HEK293 (cell line): ENCODE measurements around the gene ZNF625.
A peak's percentile ranks its signal among the peaks of the same experiment; 100 is the strongest.

ENCODE experiments used
- EGR2 ChIP-seq: fragments of 450-650 bp; formaldehyde crosslinking; IDR thresholded peaks from 2 replicates; pipeline ENCODE4 v1.5.1; 2016; ENCODE audit warnings: low read depth, missing biosample characterization, missing genetic modification characterization
- GLI2 ChIP-seq: fragments of 450-650 bp; formaldehyde crosslinking; IDR thresholded peaks from 2 replicates; pipeline ENCODE4; 2017; ENCODE audit warnings: missing biosample characterization, missing genetic modification characterization, low read depth, borderline replicate concordance
- GLI4 ChIP-seq: fragments of 450-650 bp; formaldehyde crosslinking; IDR thresholded peaks from 2 replicates; pipeline ENCODE4 v1.5.1; 2016; ENCODE audit warnings: missing biosample characterization, missing genetic modification characterization
- OVOL3 ChIP-seq: fragments of 450-650 bp; formaldehyde crosslinking; IDR thresholded peaks from 2 replicates; pipeline ENCODE4 v1.5.1; 2016; ENCODE audit warnings: missing biosample characterization, missing genetic modification characterization
- RBAK ChIP-seq: fragments of 450-650 bp; formaldehyde crosslinking; IDR thresholded peaks from 2 replicates; pipeline ENCODE4 v1.5.1; 2016; ENCODE audit warnings: missing biosample characterization, missing genetic modification characterization
- TCF7L2 ChIP-seq: IDR thresholded peaks from 2 replicates; pipeline ENCODE4 v1.6.1; 2011; ENCODE audit warnings: low read depth, mild to moderate bottlenecking, inconsistent platforms, low read length, moderate library complexity, borderline replicate concordance
- WT1 ChIP-seq: fragments of 450-650 bp; formaldehyde crosslinking; IDR thresholded peaks from 2 replicates; pipeline ENCODE4 v1.5.1; 2016; ENCODE audit warnings: missing biosample characterization, missing genetic modification characterization
- YY2 ChIP-seq: fragments of 450-650 bp; formaldehyde crosslinking; IDR thresholded peaks from 2 replicates; pipeline ENCODE4 v1.5.1; 2016; ENCODE audit warnings: missing biosample characterization, missing genetic modification characterization
- ZEB2 ChIP-seq: fragments of 450-650 bp; formaldehyde crosslinking; IDR thresholded peaks from 2 replicates; pipeline ENCODE4 v1.5.1; 2016; ENCODE audit warnings: missing biosample characterization, missing genetic modification characterization
- ZNF202 ChIP-seq: fragments of 450-650 bp; formaldehyde crosslinking; IDR thresholded peaks from 2 replicates; pipeline ENCODE4 v1.5.1; 2016; ENCODE audit warnings: missing biosample characterization, missing genetic modification characterization, borderline replicate concordance
- ZNF223 ChIP-seq: fragments of 450-650 bp; formaldehyde crosslinking; IDR thresholded peaks from 2 replicates; pipeline ENCODE4 v1.5.1; 2016; ENCODE audit warnings: missing biosample characterization, missing genetic modification characterization
- ZNF416 ChIP-seq: fragments of 450-650 bp; formaldehyde crosslinking; IDR thresholded peaks from 2 replicates; pipeline ENCODE4 v1.5.1; 2016; ENCODE audit warnings: missing biosample characterization, missing genetic modification characterization
- ZNF473 ChIP-seq: fragments of 450-650 bp; formaldehyde crosslinking; IDR thresholded peaks from 2 replicates; pipeline ENCODE4 v1.5.1; 2017; ENCODE audit warnings: missing biosample characterization, missing genetic modification characterization
- ZNF521 ChIP-seq: fragments of 450-650 bp; formaldehyde crosslinking; IDR thresholded peaks from 2 replicates; pipeline ENCODE4 v1.5.1; 2017; ENCODE audit warnings: missing biosample characterization, mild to moderate bottlenecking, missing genetic modification characterization
- ZNF530 ChIP-seq: fragments of 450-650 bp; formaldehyde crosslinking; IDR thresholded peaks from 2 replicates; pipeline ENCODE4 v1.5.1; 2016; ENCODE audit warnings: low read depth, missing biosample characterization, missing genetic modification characterization
- ZNF548 ChIP-seq: fragments of 450-650 bp; formaldehyde crosslinking; IDR thresholded peaks from 2 replicates; pipeline ENCODE4 v1.5.1; 2016; ENCODE audit warnings: missing biosample characterization, missing genetic modification characterization
- ZNF549 ChIP-seq: fragments of 450-650 bp; IDR thresholded peaks from 2 replicates; pipeline ENCODE4 v1.5.1; 2018; ENCODE audit warnings: missing biosample characterization, missing genetic modification characterization, mild to moderate bottlenecking, inconsistent platforms, moderate library complexity
- ZNF561 ChIP-seq: fragments of 450-650 bp; IDR thresholded peaks from 2 replicates; pipeline ENCODE4 v1.5.1; 2018; ENCODE audit warnings: missing biosample characterization, missing genetic modification characterization, borderline replicate concordance
- ZNF677 ChIP-seq: fragments of 450-650 bp; IDR thresholded peaks from 2 replicates; pipeline ENCODE4 v1.5.0; 2018; ENCODE audit warnings: missing biosample characterization, mild to moderate bottlenecking, missing genetic modification characterization, moderate library complexity
- TF ChIP-seq, protein P1 (sequence below): fragments of 450-650 bp; formaldehyde crosslinking; IDR thresholded peaks from 2 replicates; pipeline ENCODE4 v1.5.1; 2016; ENCODE audit warnings: missing biosample characterization, missing genetic modification characterization
- TF ChIP-seq, protein P2 (sequence below): fragments of 450-650 bp; formaldehyde crosslinking; conservative IDR thresholded peaks from 2 replicates; pipeline ENCODE4 v1.5.1; 2016; ENCODE audit warnings: low read depth, missing biosample characterization, missing genetic modification characterization
- TF ChIP-seq, protein P3 (sequence below): fragments of 450-650 bp; formaldehyde crosslinking; IDR thresholded peaks from 2 replicates; pipeline ENCODE4 v1.5.1; 2016; ENCODE audit warnings: missing biosample characterization, missing genetic modification characterization, low read depth
- TF ChIP-seq, protein P4 (sequence below): fragments of 450-650 bp; IDR thresholded peaks from 2 replicates; pipeline ENCODE4 v1.5.1; 2018; ENCODE audit warnings: missing biosample characterization, mild to moderate bottlenecking, missing genetic modification characterization
- TF ChIP-seq, protein P5 (sequence below): fragments of 450-650 bp; formaldehyde crosslinking; IDR thresholded peaks from 2 replicates; pipeline ENCODE4 v1.5.1; 2016; ENCODE audit warnings: missing biosample characterization, missing genetic modification characterization
- TF ChIP-seq, protein P6 (sequence below): fragments of 450-650 bp; formaldehyde crosslinking; IDR thresholded peaks from 2 replicates; pipeline ENCODE4 v1.5.1; 2016; ENCODE audit warnings: missing biosample characterization, missing genetic modification characterization

Gene ZNF625

DNA sequence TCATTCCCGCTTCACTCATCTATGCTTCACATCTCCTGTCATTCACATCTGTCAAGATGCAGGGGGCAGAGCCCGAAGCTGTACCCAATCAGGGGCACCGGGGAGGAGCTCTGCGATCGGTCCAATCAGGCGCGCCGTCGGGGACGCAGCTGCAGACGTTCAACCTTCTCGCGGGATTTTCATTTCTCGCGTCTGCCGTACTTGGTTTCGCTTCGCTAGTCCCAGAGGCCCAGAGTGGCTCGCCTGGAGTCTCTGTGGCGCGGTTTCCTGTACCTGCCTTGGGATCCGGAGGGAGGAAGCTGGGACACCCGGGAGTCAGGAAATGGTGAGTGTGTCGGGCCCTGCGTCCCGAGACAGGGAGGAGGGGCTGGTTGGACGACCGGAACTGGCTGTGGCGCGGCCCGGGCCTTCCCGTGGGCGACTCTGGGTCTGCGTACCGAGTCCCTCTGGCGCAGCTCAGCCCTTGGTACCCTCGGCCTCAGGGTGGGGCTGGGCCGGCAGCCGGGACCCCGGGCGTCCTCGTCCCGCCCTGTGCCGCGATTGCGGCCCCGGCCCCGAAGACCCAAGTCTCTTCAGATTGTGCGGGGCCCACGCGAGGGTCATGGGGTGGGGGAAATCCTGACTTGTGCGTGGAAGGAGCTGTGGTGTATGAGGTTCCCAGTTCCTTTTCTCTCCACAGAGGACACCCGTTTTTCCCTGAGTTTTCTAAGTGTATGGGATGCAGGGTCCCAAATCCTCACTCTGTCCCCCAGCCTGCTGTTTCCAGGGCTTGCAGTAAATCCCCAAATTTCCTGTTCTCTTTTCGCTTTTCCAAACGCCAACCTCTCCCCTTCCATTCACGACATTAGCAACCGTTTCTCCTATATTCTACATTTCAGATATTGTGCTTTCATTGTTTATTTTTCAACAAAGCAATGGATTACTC lies 6.6 kb upstream of the ZNF625 start, which contains the start of gene ZNF136 (continued):
- TF ChIP-seq, protein P1, sequence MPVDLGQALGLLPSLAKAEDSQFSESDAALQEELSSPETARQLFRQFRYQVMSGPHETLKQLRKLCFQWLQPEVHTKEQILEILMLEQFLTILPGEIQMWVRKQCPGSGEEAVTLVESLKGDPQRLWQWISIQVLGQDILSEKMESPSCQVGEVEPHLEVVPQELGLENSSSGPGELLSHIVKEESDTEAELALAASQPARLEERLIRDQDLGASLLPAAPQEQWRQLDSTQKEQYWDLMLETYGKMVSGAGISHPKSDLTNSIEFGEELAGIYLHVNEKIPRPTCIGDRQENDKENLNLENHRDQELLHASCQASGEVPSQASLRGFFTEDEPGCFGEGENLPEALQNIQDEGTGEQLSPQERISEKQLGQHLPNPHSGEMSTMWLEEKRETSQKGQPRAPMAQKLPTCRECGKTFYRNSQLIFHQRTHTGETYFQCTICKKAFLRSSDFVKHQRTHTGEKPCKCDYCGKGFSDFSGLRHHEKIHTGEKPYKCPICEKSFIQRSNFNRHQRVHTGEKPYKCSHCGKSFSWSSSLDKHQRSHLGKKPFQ, result no peak
- TF ChIP-seq ZNF548 (tag by site-specific recombination) (no peak), GLI2 (tag by site-specific recombination) (no peak), ZNF549 (tag by site-specific recombination) (no peak), TCF7L2 (no peak), ZNF677 (tag by site-specific recombination) (no peak), OVOL3 (0 out of 2 replicates have a peak, but pooled peaks have one; percentile 25), ZNF416 (tag by site-specific recombination) (no peak), ZNF521 (tag by site-specific recombination) (no peak), WT1 (tag by site-specific recombination) (no peak), ZNF223 (tag by site-specific recombination) (no peak), ZNF473 (no peak), GLI4 (0 out of 2 replicates have a peak, but pooled peaks have one; percentile 34), ZNF561 (tag by site-specific recombination) (peak; percentile 79; the same call in 1 of the 2 replicates), ZNF530 (tag by site-specific recombination) (no peak), YY2 (tag by site-specific recombination) (no peak), ZEB2 (tag by site-specific recombination) (no peak), RBAK (tag by site-specific recombination) (no peak), EGR2 (0 out of 2 replicates have a peak, but pooled peaks have one; percentile 29), ZNF202 (tag by site-specific recombination) (no peak)
- TF ChIP-seq, protein P2, sequence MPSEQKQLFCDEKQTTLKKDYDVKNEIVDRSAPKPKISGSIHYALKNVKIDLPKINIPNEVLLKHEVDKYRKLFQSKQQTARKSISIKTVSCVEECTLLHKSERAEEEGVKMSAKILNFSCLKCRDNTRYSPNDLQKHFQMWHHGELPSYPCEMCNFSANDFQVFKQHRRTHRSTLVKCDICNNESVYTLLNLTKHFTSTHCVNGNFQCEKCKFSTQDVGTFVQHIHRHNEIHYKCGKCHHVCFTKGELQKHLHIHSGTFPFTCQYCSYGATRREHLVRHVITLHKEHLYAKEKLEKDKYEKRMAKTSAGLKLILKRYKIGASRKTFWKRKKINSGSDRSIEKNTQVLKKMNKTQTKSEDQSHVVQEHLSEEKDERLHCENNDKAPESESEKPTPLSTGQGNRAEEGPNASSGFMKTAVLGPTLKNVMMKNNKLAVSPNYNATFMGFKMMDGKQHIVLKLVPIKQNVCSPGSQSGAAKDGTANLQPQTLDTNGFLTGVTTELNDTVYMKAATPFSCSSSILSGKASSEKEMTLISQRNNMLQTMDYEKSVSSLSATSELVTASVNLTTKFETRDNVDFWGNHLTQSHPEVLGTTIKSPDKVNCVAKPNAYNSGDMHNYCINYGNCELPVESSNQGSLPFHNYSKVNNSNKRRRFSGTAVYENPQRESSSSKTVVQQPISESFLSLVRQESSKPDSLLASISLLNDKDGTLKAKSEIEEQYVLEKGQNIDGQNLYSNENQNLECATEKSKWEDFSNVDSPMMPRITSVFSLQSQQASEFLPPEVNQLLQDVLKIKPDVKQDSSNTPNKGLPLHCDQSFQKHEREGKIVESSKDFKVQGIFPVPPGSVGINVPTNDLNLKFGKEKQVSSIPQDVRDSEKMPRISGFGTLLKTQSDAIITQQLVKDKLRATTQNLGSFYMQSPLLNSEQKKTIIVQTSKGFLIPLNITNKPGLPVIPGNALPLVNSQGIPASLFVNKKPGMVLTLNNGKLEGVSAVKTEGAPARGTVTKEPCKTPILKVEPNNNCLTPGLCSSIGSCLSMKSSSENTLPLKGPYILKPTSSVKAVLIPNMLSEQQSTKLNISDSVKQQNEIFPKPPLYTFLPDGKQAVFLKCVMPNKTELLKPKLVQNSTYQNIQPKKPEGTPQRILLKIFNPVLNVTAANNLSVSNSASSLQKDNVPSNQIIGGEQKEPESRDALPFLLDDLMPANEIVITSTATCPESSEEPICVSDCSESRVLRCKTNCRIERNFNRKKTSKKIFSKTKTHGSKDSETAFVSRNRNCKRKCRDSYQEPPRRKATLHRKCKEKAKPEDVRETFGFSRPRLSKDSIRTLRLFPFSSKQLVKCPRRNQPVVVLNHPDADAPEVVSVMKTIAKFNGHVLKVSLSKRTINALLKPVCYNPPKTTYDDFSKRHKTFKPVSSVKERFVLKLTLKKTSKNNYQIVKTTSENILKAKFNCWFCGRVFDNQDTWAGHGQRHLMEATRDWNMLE (tag by site-specific recombination), result no peak; the same call in none of the 2 replicates
- TF ChIP-seq, protein P3, sequence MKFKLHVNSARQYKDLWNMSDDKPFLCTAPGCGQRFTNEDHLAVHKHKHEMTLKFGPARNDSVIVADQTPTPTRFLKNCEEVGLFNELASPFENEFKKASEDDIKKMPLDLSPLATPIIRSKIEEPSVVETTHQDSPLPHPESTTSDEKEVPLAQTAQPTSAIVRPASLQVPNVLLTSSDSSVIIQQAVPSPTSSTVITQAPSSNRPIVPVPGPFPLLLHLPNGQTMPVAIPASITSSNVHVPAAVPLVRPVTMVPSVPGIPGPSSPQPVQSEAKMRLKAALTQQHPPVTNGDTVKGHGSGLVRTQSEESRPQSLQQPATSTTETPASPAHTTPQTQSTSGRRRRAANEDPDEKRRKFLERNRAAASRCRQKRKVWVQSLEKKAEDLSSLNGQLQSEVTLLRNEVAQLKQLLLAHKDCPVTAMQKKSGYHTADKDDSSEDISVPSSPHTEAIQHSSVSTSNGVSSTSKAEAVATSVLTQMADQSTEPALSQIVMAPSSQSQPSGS, result no peak
- TF ChIP-seq, protein P4, sequence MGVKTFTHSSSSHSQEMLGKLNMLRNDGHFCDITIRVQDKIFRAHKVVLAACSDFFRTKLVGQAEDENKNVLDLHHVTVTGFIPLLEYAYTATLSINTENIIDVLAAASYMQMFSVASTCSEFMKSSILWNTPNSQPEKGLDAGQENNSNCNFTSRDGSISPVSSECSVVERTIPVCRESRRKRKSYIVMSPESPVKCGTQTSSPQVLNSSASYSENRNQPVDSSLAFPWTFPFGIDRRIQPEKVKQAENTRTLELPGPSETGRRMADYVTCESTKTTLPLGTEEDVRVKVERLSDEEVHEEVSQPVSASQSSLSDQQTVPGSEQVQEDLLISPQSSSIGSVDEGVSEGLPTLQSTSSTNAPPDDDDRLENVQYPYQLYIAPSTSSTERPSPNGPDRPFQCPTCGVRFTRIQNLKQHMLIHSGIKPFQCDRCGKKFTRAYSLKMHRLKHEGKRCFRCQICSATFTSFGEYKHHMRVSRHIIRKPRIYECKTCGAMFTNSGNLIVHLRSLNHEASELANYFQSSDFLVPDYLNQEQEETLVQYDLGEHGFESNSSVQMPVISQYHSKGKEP (tag by site-specific recombination), result no peak
- TF ChIP-seq, protein P5, sequence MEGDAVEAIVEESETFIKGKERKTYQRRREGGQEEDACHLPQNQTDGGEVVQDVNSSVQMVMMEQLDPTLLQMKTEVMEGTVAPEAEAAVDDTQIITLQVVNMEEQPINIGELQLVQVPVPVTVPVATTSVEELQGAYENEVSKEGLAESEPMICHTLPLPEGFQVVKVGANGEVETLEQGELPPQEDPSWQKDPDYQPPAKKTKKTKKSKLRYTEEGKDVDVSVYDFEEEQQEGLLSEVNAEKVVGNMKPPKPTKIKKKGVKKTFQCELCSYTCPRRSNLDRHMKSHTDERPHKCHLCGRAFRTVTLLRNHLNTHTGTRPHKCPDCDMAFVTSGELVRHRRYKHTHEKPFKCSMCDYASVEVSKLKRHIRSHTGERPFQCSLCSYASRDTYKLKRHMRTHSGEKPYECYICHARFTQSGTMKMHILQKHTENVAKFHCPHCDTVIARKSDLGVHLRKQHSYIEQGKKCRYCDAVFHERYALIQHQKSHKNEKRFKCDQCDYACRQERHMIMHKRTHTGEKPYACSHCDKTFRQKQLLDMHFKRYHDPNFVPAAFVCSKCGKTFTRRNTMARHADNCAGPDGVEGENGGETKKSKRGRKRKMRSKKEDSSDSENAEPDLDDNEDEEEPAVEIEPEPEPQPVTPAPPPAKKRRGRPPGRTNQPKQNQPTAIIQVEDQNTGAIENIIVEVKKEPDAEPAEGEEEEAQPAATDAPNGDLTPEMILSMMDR (tag by site-specific recombination), result no peak
- TF ChIP-seq, protein P6, sequence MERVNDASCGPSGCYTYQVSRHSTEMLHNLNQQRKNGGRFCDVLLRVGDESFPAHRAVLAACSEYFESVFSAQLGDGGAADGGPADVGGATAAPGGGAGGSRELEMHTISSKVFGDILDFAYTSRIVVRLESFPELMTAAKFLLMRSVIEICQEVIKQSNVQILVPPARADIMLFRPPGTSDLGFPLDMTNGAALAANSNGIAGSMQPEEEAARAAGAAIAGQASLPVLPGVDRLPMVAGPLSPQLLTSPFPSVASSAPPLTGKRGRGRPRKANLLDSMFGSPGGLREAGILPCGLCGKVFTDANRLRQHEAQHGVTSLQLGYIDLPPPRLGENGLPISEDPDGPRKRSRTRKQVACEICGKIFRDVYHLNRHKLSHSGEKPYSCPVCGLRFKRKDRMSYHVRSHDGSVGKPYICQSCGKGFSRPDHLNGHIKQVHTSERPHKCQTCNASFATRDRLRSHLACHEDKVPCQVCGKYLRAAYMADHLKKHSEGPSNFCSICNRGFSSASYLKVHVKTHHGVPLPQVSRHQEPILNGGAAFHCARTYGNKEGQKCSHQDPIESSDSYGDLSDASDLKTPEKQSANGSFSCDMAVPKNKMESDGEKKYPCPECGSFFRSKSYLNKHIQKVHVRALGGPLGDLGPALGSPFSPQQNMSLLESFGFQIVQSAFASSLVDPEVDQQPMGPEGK, result peak; percentile 37; the same call in 1 of the 2 replicates
